NCI-H2171 (cell line): ENCODE data around the gene BAIAP2.

Experiments
- DNase-seq: peaks from one replicate; lab custom pipeline; 2025; lab: John Stamatoyannopoulos, UW

BAIAP2 gene

DNA sequence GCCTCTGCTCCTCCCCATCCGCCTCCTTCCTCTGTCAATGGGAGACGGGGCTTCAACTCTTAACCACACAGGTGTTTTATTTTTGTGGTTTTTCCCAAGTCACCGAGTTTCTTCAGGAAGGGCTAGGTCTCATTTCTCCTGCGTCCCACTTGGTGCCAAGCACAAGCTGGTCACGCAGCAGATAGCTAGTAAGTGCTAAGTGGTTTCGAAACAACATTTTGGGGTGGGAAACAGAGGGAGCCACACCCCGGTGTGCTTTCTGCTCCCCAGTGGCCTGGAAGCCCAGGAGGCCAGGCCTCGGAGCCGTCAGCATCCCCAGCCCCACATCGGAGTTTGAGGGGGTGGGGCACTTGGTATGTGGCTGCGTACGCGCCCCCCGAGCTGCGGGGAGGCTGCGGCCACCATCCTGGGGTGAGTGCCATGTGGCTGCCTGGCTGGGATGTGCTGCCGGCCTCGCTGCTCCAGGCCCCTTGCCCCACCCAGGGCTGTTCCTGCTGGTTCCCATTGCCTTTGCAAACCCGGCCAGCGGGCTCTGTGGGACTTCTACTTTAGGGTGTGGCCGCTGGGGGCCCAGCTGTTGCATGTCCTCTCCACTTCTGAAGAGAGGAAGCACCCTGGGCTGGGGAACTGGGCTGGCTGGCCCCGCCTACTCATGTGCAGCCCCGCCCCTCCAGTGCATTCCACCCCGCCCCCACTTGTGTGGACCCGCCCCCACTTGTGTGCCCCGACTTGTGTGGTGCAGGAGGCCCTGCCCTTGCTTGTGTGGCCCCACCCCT lies 55.6 kb downstream of the BAIAP2 start:
- DNase-seq = no peak

DNA sequence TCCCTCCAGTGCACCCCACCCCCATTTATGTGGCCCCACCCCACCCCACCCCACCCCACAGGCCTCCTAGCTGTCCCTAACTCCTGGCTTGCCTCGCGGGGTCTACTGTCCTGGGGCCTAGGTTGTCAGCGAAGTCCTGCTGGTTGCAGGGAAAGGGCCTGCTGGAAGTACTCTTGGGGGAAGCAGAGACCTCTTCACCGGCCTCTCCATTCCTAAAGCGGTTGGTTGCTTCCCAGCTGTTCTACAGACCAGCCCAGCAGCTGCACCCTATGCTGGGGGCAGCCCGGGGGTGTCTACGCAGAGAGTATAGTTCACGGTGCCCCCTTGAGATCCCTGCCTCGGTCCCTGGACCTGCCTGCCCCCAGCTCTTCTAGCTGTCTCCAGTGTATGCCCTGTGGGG lies 56.2 kb downstream of the BAIAP2 start:
- DNase-seq = no peak

GRCh38 chr17:81091774-81092517 lies 57.0 kb downstream of the BAIAP2 start:
- no peak for DNase-seq

- no peak for DNase-seq
Observed at GRCh38 chr17:81092518-81093095, 57.7 kb downstream of the BAIAP2 start.

DNA sequence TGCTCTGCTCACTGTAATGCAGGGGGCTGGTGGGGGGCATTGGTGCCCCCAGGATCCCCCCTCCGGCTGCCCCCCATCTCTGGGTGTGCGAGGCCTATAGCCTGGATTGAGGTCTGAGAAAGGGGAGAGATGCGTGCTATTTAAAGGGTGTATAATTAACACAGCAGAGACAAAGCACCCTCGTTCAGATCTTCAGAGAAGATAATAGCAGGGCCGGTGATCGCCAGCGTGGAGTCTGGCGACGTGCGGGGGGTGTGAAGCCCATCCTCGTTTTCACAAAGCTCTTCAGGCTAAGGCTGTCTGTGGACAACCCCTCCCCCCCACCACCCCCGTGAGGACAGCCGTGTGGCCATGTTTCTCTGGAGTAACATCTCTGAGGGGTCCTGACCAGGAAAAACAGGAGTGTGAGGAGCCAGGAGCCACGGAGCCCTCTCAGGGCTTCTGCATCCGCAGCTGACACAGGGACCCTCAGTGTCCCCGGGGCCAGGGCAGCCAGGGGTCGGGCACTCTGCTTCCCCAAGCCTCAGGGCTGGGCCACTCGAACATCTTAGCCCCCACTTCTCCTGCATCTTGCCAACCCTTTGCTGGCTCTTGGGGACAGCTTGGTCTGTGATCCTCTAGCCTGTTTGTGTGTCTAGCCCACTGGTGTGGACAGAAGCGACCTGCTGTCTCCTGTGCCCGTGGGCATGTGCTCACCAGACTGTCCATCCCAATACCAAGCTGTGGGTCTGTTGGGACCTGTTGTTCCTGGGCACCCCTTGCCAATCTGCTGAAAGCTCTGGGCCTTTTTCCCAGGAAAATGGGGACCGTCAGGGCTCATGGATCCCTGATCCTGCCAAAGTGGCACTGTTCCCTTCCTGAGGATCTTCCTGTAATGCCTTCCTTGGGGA lies 58.9 kb downstream of the BAIAP2 start:
- no peak for DNase-seq

- peak; percentile 66 for DNase-seq
Observed at GRCh38 chr17:81094509-81095382, 59.8 kb downstream of the BAIAP2 start.

- DNase-seq = peak; percentile 55
Observed at GRCh38 chr17:81095383-81095762, 60.4 kb downstream of the BAIAP2 start.

- no peak for DNase-seq
Observed at GRCh38 chr17:81096741-81097133, 61.8 kb downstream of the BAIAP2 start.

DNA sequence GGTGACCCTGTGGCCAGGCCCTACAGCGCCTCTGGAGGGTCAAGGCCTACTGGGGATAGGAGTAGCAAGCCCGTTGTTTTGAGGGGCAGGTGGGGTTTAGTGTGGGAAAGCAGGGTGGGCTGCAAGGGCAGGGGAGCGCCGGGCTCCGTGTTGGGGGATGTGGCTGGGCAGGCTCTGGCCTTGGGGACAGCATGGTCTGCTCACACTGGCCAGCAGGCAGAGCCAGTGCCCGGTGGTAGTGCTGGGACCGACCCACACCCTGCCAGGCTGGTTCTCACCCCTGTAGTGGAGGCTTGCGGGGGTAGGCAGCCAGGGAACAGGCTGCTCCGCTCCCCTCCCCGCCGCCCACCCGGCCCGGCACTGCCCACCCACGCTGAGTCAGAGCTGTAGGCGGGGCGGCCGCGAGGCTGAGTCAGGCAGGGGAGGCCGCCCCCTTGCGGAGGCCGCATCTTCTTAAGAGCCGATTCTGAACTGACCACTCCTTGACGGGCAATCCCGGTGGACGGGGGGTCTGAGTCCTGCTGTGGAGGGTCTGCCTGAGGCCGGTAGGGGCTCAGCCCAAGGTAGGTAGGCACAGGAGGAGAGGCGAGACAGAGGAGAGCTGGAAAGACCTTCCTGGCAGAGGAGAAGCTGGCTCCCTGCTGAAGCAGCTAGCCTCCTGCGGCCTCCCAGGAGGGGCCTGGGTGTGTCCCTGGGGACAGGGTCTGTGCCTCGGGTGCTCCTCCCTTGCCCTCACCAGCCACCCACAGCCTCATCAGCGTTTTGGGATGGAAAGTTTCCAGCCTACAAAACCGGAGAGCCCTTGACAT lies 62.4 kb downstream of the BAIAP2 start:
- no peak for DNase-seq

DNA sequence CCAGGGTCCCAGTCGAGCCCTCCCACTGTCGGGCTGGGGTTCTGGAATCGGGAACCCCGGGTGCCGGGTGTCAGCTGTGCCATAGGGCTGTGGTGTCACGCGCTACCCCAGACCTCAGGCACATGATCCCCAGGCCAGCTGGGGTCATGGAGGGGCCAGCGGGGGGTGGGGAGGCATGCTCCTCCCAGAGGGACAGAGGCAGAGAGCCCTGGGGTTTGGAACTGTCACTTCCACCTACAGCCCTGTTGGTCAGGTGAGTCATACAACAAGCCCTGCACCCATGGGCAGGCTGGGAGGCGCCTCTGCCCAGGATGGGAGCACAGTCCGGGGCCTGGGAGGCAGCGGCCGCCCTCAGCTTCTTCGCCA lies 63.0 kb downstream of the BAIAP2 start:
- no peak for DNase-seq

- DNase-seq = no peak
Observed at GRCh38 chr17:81099888-81100287, 64.9 kb downstream of the BAIAP2 start.

DNA sequence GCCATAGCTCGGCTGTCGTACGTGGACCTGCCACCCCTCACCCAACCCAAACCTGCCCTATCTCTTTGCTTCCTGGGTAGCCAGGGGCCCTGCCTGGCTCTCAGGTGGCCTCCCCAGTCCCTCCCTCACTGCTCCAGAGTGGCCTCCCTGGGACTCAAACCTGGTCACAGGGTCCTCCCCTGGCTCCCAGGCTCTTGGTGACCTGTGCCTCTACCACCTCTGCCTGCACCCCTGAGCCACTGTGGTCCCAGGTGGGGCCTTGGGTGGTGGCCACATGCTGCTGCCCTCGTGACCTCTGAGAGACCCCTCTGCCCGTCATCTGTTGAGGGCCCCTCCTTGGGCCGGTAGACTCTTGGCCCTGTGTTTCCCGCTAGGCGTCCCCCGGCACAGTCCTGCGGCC lies 65.7 kb downstream of the BAIAP2 start:
- no peak for DNase-seq

DNA sequence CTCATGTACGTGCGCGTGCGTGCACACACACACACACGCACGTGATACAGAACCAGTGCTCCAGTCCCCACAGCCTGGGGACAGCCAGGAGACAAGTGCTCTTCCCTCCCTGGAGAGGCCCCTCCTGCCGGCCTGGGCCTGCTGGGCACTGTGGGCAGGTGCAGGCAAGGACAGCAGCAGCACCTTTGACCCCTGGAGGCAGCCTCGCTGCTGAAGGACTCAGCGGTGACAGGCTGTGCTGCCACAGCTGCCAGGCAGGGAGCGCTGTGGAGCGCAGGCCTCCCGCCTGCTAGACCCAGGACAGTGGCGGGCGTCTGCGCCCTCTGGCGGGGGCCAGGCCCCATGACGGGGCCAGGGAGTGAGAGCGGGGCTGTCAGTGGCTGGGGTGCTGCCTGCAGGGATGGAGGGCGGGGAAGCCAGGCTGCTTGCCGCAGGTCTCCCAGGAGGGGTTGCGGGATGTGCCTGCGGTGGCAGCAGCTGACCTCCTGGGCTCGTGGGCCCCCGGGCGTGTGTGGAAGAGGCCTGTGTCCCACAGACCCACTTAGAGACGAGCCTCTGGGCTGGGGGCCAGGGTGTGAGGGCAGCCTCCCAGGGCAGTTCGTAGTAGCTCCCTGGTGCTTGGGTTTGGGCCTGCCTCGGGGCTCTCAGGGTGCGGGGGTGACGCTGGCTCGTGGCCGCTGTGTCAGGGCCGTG lies 66.8 kb downstream of the BAIAP2 start:
- peak; percentile 51 for DNase-seq

GRCh38 chr17:81102352-81102751 lies 67.4 kb downstream of the BAIAP2 start:
- no peak for DNase-seq

GRCh38 chr17:81102869-81103268 lies 67.9 kb downstream of the BAIAP2 start:
- no peak for DNase-seq

GRCh38 chr17:81103379-81103778 lies 68.4 kb downstream of the BAIAP2 start:
- DNase-seq = no peak

DNA sequence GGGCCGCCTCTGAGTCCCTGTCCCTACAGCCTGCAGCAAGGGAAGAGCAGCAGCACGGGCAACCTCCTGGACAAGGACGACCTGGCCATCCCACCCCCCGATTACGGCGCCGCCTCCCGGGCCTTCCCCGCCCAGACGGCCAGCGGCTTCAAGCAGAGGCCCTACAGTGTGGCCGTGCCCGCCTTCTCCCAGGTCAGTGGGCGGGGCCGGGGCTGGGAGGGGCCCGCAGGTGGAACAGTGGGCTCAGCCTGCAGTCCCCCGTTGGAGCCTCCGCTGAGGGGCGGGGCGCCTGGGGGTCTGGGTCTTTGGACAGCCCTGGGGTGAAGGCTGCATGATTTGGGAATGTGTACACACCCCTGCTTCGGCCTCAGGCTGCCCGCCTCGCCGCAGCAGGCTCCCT lies 71.8 kb downstream of the BAIAP2 start:
- no peak for DNase-seq

DNA sequence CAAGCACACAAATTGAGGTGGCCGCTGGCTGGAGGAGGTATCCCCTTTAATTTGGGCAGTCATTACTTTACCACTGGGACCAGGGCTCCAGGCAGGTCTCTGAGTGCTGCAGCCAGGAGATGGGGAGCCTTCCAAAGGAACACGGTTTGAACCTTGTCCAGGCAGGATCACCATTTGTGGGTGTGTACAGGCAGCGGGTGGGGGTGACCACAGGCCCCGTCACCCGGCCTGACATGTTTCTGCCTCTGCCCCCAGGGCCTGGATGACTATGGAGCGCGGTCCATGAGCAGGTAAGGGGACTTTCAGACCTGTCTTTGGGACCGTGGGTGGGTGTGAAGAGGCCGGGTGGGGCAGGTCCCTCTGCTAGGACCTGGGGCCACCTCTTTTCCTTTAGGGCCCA lies 73.3 kb downstream of the BAIAP2 start:
- DNase-seq = no peak

DNA sequence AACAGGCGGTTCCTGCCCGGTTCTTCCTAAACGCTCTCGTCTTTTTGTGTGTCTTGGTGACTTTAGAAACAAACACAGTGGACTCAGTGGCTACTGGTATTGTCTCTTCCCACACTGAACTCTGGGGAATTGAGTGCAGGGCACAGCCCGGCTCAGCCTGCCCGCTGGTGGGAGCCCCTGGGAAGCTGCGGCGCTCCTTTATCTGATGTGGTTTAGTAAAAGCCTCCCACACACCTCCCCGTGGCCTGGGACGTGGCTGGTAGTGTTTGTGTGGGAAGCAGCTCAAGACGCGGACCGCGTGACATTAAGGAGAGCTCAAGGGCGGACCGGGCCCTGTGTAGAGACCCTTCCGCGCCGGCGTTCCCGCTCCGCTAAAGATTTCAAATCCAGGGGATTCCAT lies 75.0 kb downstream of the BAIAP2 start:
- DNase-seq = no peak

- no peak for DNase-seq
Observed at GRCh38 chr17:81110488-81111040, 75.6 kb downstream of the BAIAP2 start.
